ENCODE results near the gene CXADR.

The CXADR gene

DNA sequence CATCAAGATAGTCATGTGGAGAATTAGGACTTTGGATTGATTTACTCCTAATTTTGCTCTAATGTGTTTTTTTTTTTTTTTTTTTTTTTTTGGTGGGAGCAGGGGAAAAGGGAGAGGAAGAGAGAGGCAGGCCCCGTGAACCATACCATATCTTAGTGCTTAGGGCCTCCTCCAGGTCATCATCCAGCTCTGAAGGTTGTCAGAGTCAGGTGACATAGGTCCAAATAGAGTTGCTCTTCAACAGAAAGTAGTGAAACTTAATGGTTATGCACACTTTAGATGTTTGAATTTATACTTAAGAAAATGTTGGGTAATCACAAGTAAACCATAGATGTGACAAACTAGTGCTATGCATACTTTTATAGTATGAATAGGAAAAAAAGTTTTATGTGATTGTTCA is 32.2 kb downstream of the CXADR start:
- DNase-seq = no peak

DNA sequence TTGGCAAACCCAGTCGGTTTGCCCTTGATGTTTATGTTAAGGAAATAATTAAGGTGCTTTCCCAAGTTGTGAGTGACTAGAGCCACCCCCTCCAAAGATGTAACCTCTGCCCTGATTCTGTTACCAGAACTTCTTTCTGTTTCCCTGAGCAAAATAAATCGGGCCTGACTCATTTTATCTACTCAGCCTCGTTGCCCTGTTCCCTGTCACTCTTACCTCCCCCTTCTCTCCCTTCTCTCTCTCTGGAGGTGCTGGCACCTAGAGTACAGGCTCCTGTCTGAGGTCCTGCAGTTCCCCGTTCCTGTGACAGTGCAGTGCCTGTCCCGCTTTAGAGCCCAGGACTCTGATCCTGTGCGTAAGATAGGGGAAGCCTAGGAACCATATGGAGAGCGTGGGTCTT is 35.4 kb downstream of the CXADR start:
- no peak for DNase-seq

DNA sequence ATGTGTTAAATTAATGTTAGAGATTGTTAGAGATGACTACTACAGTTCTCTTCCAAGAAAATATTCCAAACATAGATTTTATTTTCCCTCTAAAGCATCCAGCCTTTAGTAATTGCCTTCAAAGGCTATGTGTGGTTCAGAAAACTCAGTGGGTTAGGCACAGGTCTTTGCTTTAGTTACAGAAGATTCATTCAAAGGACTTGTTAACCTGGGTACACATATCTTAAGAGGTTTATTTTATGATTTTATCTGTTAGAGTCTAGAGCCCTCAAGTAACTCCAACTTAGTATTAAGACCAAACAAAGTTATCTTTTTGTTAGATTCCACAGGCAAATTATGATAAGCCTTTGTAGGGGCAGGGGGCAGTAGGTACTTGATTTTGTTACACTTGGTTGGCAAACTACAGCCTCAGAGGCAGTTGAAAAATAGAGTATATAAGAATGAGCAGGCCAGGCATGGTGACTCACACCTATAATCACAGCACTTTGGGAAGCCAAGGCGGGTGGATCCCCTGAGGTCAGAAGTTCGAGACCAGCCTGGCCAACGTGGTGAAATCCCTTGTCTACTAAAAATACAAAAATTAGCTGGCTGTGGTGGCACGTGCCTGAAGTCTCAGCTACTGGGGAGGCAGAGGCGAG is 37.9 kb downstream of the CXADR start:
- no peak for DNase-seq

DNA sequence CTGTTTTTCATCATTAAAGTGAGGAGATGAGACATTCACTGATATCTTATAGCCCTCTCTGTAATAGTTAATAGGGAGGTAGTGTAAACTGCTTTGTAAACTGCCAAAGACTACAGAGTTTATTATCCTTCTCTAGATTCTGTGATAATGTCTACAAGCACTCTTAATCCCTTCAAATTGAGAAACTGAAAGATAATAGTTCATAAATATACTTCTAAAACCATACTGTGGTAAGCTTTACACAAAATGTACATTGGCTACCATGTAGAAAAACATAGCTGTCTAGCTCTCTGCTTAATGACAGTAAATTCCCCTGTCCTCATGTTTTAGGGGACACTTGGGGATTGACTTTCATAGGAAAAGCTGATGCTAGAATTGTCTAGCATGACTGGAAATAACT is 39.6 kb downstream of the CXADR start:
- DNase-seq = no peak

DNA sequence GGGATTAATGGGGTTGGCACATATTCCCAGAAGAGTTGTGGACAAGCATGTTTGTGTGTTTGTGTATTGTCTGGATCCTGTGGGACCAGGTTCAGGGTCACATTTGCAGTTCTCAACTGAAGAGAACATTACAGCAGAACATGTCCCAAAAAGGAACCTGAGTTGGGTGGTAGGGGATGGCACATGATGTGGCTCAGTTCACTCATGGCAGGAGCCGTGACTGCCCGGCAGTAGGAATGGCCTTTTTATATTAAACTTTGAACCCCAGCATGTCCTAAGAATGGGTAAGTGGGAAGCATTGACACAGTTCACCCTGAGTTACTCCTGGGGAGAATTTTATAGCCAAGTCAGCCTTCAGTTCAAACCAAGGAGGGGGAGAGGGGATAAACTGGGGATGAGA is 41.3 kb downstream of the CXADR start:
- no peak for DNase-seq

DNA sequence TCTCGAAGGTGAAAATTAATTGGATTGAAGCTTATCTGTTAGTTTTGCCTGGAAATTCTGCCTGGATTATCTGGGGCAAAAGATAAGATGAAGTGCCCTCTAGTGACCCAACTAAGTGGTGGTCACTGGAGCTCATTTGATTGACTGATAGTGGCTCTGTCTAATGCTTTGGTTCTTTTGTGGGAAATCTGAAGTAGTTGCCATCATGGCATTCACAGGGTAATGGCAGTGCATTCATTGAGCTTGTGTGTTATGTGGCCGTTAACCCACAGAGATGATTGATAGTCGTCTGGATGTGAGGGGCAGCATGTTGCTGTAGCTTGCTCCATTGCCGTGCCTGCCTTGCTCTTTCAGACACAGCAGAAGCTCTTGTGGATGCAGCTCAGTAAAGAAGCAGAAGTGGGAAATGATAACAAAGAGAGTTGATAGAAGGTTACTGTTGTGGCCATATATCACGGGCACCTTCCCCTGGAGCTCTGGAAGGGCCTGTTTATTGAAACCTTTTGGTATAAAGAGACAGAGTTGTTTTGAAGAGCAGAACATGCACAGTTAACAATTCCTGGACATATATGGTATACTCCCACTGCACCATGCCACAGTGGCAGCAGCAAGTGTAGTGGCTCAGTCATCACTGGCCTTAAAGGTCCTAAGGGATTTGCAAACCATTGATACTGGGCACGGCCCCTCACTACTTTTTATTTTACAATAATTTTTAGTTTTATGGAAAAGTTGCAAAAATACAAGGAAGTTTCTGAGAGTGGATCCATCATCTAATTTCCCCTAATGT is 42.0 kb downstream of the CXADR start:
- DNase-seq = no peak

DNA sequence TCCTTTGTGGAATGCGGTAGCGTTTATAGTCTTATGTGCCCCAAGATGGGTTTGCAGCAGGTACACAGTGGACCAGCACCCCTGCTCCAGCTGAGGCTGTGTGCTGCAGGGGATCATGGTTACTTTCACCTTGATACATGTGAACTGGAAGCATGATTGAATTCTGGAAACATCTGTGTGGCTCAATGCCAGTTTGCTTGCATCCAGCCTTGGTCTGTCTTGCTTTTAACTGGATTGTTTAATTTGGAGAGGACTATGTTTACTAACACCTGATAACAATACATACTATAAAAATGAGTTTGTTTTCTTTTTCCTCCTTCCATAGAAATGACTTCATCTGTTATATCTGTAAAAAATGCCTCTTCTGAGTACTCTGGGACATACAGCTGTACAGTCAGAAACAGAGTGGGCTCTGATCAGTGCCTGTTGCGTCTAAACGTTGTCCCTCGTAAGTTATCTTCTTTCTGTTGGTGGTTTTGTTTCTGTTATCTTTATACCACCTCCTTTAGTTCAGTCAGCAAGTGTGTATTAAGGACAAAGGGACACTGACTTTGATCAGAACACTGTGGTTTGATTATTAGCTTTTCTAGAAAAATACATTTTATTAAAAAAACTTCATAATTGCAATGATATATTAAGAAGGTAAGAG is 47.7 kb downstream of the CXADR start:
- DNase-seq = no peak

DNA sequence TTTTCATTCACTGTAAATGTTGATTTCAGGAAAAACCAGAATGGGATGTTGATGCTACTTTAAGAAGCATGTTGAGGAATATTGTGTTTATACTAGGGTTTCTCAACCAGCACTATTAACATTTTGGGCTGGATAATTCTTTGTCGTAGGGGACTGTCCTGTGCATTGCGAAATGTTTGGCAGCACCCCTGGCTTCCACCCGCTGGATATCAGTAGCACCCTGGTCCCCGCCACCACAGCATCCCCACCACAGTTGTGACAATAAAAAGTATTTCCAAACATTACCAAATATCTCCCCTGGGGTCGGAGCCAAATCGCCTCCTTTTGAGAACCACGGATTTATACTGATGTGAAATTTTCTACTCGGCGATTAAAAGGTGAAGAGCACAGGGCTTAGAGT is 57.9 kb downstream of the CXADR start:
- no peak for DNase-seq

DNA sequence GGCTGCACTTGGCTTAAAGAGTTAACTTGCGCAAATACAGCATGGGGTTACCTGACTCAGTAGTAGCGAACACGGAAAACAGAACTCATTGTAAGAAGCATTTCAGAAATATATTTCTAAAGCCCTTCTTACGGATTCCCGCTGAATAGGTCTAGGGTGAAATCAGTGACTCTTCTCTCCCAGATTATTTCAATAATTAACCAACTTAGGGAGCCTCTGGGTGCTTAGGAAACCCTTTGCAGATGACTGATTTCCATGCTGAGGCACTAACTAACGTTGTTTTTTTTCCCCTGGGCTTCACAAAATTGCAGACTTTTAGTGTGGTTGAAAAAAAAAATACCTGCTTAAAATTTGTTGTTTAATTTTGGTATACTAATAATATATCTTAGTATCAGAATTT is 59.6 kb downstream of the CXADR start:
- DNase-seq = no peak

DNA sequence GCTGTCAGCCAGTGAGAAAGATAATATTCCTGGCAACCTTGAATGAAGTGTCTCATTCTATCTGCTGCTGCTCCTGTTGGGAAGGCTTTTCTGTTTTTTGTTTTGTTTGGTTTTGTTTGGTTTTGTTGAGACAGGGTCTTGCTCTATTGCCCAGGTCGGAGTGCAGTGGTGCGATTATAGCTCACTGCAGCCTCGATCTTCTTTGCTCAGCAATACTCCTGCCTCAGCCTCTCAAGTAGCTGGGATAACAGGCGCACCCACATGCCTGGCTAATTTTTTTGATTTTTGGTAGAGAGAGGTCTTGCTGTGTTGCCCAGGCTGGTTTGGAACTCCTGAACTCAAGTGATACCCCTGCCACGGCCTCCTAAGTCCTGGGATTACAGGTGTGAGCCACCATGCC is 62.2 kb downstream of the CXADR start:
- DNase-seq = no peak

DNA sequence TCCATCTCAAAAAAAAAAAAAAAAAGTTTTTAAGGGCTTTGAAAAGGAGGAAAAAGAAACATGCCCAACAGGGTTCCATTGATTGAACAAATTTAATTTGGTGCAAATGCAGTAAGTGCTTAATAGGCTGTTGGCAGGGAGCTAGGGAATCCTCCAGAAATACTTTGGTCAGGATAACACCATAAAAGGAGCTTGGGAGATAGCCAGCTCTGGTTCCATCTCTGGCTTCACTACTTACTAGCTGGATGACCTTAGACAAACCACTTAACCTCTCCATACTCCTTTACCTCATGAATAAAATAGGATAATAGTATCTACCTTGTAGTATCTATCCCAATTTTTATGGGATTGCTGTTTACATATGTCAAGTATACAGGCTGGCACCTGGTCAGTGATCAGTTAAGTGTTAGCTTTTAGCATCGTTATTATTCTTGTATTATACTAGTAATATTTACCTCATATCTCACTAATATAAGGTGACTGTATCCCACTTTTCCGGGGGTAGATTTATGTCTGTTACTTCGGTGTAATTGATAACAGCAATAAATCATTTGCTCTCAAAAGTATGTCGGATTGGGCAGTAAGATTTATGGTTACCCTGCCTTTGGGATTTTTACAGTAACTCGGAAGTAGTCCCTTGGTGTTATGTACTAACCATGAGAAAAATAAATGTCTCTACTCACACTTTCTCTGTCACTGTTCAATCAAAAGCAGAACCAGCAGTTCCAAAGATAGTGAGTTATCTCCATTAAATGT is 63.4 kb downstream of the CXADR start:
- no peak for DNase-seq

DNA sequence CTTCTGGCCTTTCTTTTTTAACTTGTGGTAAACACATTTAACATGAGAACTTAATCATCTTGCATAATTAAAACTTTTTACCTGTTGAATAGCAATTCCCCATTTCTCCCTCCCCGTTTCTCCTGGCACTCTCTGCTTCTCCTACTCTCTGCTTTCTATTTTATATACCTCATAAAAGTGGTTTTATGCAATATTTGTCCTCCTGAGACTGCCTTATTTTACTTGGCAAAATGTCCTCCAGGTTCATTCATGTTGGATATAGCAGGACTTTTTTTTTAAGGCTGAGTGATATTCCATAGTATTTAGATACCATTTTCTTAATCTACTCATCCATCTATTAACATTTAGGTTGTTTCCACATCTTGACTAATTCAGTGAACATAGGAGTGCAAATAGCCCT is 64.9 kb downstream of the CXADR start:
- DNase-seq = no peak

DNA sequence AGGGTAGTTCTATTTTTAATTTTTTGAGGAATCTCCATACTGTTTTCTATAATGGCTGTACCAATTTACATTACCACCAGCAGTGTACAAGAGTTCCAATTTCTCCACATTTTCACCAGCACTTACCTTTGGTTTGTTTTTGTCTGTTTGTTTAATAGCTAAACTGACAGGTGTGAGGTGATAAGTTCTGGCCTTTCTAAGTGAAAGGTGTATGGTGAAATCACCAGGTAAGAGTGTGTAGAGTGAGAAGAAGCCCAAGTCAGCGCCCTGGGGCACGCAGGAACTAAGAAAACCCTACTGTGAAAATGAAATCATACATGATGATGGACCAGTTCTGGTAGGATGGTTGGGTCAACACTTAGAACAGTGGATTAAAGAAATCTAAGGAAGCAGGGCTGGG is 65.3 kb downstream of the CXADR start:
- no peak for DNase-seq

DNA sequence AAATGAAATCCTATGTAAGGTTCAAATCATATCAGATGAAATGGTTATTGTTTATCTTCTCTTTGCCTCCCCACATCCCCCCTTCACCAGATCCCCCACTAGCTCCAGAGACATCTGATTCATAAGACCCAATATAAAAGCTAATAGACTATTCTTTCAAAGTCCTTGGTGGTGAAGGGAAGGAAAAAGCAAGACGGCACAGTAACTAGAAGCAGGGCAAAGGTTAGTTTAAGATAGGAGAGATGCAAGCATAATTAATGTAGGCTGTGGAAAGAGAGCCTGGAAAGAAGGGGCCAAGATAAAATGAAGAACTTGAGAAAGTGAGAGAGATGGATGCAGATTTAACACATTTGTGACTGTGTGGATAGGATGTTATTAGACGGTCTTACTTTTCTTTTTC is 66.0 kb downstream of the CXADR start:
- DNase-seq = no peak

DNA sequence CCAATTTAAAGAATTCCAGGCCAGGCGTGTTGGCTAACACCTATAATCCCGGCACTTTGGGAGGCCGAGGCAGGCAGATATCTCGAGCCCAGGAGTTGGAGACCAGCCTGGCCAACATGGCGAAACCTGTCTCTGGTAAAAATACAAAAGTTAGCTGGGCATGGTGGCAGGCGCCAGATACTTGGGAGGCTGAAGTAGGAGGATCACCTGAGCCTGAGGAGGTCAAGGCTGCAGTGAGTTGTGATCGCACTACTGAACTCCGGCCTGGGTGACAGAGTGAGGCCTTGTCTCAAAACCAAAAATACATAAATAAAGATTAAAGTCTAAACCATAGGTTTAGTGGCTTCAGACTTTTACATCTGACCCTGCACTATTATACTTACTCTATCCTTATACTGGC is 67.5 kb downstream of the CXADR start:
- DNase-seq = no peak

DNA sequence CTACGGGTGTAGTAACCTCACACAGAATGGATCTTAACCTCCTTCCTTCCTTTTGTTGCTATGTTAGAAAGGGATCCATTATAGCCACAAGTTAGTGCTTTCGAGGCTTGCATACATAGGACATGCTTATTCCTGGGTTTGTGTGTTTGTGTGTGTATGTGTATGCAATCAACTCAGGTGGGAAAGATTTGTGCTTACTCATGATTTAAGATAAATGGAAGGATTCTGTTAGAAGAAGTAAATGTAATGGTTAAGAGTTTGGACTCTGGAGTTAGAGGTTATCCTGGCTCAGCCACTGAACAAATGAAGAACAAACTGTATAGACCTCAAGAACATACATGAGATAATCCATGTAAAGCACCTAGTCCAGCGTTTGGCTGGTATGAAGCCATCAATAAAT is 71.1 kb downstream of the CXADR start:
- no peak for DNase-seq

DNA sequence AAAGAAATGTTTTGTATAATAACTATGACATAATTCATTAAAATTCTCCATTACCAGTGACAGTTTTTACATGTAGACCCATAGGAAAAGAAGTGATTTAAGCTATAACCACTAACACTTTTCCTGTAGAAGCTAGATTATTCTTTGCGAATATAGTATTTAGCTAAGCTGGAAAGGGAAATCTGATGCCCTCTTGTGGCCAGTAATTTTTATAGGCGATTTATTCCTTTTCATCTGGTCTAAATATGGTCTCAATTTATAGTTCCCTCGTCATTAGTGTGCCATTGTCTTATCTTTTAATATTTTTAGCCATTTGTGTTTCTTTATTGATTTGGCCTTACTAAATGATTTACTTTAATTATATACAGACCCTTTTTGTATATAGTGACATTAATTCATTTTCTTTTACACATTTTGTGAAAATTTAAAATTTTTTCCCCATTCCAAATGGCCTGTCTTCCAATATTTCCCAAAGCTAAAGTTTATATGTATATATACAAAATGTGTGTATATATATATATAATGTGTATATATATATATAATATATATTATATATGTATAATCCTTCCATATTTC is 73.1 kb downstream of the CXADR start:
- no peak for DNase-seq

DNA sequence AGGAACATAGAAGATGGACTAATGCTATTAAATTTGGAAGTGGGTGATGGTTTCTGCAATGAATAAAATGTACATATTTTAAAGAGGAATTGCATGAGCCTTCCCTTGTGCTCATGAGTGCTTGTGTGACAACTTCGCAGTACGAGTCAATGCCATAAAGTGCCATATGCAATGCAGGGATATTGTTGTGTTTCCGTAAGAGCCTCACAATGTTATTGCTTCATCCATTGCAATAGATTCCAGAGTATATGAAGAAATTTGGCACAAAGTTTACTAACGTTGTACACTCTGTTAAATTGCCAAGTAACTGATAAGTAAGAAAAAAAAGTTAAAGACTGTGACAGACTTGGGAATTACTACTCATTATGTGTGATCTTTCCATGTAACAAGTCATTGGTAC is 77.6 kb downstream of the CXADR start:
- no peak for DNase-seq

DNA sequence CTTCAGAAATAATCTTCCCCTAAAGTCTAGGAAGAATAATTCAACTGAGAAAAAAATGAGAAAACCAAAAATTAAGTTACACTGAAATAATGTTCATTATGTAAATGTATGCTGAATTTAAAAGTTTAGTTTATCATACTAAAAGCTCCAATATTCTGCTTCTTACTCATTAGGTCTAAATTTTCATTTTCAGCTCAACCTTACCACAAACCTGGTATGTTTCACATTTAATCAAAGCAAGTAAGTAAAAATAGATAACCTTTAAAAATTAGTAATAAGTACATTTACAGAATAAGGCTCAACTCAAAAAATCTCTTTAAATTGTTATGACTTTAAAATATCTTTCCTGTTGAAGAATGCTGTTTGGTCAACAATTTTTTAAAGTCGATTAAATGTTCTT is 84.8 kb downstream of the CXADR start:
- DNase-seq = no peak

DNA sequence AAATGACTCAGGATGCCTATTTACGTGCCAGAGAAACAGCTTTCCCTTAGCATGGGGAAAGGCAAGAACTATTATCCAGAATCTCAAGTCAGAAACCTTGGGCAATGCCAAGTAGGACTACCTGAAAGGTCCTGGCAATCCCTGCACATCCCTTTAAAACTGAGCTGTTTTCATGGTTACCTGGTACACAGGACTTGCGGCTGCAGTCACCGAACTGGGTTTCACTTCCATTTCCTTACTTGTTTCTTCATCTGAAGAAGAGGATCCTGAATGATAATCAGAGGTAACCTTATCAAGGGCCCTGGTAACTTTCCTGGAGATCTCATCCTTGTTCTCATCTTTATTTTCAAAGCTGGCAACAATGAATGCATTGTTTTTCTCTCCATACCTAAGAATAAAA is 85.6 kb downstream of the CXADR start:
- no peak for DNase-seq

DNA sequence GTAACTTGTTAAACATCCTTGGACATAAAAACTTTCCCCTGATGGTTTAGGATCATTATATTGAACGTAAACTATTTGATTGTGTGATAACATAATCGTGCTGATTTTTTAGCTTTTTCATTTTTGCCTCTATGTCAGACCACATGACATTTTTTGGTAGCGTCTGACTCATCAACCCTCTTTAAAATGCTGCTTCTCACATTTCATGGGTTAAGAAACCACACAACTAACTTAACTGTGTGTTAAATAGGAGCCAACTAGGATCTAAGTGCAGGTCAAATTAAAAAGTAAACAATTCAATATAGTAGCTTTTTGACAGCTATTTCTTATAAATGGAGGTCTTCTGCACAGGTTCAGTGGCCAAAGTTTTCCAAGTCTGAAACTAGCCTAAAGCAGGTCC is 90.0 kb downstream of the CXADR start:
- DNase-seq = no peak

DNA sequence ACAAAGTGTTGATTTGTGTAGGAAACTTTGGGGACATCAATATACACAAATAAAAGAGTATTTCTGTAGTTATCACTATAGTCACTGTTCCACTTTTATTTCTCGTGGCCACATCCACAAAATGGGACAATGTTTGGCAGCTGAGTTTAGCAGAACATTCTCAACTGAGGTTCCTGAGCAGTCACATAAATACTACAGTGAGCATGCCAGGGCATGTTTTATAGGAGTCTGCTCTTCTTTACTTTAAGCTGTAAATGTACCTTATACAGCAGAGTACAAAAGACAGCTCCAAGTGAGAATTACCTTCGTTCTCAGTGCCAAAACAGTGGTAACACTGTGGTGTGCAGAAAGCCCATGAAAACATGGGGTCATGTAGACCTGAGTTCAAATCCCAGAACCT is 94.8 kb downstream of the CXADR start:
- no peak for DNase-seq

DNA sequence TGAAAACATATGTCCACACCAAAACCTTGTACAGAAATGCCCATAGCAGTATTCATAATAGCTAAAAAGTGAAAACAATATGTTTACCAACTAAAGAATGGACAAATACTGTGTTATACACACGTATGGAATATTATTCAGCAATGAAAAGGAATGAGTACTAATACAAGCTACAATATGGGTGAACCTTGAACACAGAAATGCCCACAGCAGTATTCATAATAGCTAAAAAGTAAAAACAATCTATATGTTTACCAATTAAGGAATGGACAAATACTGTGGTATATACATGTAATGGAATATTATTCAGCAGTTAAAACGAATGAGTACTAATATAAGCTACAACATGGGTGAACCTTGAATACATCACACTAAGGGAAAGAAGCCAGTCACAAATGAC is 96.8 kb downstream of the CXADR start:
- DNase-seq = no peak

Data from activated naive CD4-positive, alpha-beta T cell treated with Interleukin-2 at 50 U/mL for 16 hours (primary cell).